ENCODE results near the gene VSTM4.

VSTM4 gene

DNA sequence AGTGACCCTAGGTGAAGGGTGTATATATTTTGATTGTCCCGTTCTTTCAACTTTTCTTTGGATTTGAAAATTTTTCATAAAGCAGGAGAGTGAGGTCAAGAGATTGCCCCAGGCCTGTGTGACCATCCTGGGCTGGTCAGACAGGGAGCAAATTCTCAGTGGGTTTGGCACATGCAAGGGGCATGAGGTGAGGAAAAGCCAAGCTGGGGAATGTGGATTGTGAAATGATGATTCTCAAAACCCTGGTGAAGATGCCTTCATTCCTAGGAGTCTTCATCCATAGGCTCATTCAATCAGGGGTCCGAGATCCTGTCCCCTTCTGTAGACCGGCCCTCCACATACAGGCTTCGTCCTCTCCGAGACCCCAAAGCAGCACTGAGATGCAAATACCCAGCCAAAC is 45.5 kb upstream of the VSTM4 start:
- TF ChIP-seq, protein P1, sequence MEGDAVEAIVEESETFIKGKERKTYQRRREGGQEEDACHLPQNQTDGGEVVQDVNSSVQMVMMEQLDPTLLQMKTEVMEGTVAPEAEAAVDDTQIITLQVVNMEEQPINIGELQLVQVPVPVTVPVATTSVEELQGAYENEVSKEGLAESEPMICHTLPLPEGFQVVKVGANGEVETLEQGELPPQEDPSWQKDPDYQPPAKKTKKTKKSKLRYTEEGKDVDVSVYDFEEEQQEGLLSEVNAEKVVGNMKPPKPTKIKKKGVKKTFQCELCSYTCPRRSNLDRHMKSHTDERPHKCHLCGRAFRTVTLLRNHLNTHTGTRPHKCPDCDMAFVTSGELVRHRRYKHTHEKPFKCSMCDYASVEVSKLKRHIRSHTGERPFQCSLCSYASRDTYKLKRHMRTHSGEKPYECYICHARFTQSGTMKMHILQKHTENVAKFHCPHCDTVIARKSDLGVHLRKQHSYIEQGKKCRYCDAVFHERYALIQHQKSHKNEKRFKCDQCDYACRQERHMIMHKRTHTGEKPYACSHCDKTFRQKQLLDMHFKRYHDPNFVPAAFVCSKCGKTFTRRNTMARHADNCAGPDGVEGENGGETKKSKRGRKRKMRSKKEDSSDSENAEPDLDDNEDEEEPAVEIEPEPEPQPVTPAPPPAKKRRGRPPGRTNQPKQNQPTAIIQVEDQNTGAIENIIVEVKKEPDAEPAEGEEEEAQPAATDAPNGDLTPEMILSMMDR (IDR thresholded peaks at IDR 0.05; ENCODE audit: control insufficient read depth, extremely low read depth, insufficient read depth) = no peak
- H3K4me3 ChIP-seq (ENCODE audit: low read depth, low read length) = no peak overlapping the region
- DNase-seq (ENCODE audit: low read depth) = no peak

DNA sequence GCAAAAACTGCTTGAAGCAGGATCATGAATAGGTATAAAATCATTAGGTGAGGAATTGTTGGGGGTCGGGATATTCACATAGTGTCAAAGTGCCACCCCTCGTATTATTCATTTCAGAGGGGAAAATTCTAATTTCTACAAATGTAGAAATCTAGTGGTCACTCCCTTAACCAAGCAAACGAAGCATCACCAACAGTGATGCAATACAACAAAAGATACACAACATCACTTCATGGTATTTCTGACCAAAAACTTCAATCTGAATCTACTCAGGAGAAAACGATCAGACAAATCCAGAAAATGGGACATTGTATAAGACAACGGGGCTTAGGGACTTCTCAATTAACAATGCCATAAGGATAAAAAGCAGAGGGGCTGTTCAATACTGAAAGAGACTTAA is 44.8 kb upstream of the VSTM4 start:
- no peak for DNase-seq (ENCODE audit: low read depth)
- no peak overlapping the region for H3K4me3 ChIP-seq (ENCODE audit: low read depth, low read length)
- TF ChIP-seq, protein P1 (IDR thresholded peaks at IDR 0.05; ENCODE audit: control insufficient read depth, extremely low read depth, insufficient read depth) = no peak

DNA sequence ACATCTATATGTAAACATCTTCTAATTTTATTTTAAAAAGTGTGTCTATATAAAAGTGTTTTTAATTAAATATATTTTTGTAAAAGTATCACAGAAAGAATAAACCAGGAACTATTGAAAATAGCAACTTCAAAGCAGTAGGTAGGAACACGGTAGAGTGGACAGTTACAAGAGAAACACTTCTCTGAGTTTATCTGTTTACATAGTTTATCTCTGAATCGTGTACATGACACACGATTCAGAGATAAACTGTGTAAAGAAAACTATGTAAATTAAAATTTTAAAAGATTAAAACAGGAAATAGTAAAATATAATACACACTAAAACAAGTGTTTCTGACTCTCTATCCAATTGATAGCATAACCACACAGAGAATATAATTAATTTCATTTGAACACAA is 43.6 kb upstream of the VSTM4 start:
- TF ChIP-seq, protein P1 (IDR thresholded peaks at IDR 0.05; ENCODE audit: control insufficient read depth, extremely low read depth, insufficient read depth) = no peak
- no peak overlapping the region for H3K4me3 ChIP-seq (ENCODE audit: low read depth, low read length)
- peak; percentile 8 for DNase-seq (ENCODE audit: low read depth)

- TF ChIP-seq, protein P1 (IDR thresholded peaks at IDR 0.05; ENCODE audit: control insufficient read depth, extremely low read depth, insufficient read depth) = no peak
- DNase-seq (ENCODE audit: low read depth) = no peak
- H3K4me3 ChIP-seq (ENCODE audit: low read depth, low read length) = no peak overlapping the region
Observed at GRCh38 chr10:49158404-49158803, 43.1 kb upstream of the VSTM4 start.

GRCh38 chr10:49157229-49157628 is 41.9 kb upstream of the VSTM4 start:
- H3K4me3 ChIP-seq (ENCODE audit: low read depth, low read length) = no peak overlapping the region
- DNase-seq (ENCODE audit: low read depth) = no peak
- TF ChIP-seq, protein P1 (IDR thresholded peaks at IDR 0.05; ENCODE audit: control insufficient read depth, extremely low read depth, insufficient read depth) = no peak

DNA sequence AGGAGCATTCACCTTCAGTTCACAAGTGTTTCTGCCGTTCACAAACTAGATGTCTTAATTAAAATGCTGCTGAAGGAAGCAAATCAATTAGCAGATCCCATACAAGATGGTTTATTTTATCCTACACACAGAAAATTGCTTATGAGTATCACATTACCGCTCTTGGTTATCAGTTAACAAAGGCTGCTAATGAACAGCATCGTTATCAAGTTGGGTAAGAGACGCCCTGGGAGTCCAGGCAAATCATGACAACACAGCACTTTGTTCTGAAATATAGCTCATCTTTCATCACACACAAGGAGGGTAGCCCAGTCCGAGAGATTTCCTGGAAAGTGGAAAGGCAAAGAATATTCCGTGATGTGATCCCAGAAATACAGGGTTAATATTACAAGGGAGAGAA is 39.3 kb upstream of the VSTM4 start:
- TF ChIP-seq, protein P1 (IDR thresholded peaks at IDR 0.05; ENCODE audit: control insufficient read depth, extremely low read depth, insufficient read depth) = no peak
- DNase-seq (ENCODE audit: low read depth) = no peak
- H3K4me3 ChIP-seq (ENCODE audit: low read depth, low read length) = no peak overlapping the region

GRCh38 chr10:49153971-49154370 is 38.6 kb upstream of the VSTM4 start:
- no peak for DNase-seq (ENCODE audit: low read depth)
- H3K4me3 ChIP-seq (ENCODE audit: low read depth, low read length) = no peak overlapping the region
- TF ChIP-seq, protein P1 (IDR thresholded peaks at IDR 0.05; ENCODE audit: control insufficient read depth, extremely low read depth, insufficient read depth) = no peak

All from LNCaP clone FGC (cell line).